Activated CD8-positive, alpha-beta T cell treated with anti-CD3 and anti-CD28 coated beads for 36 hours (primary cell): ENCODE measurements around the gene CEMP1. TPM values are rescaled to one million over a fixed set of nuclear protein-coding genes. Genes with fewer than 3 reads are reported as not detected.

Experiments
- ATAC-seq: fragments of 200-7000 bp; cut with Tn5 transposase; one replicate; pipeline ENCODE4 v1.10.0; 2021; ENCODE audit warnings: mild to moderate bottlenecking, moderate library complexity
- CTCF ChIA-PET: fragments of 350-600 bp; sonication (Branson Sonifier 250); formaldehyde crosslinking; loops from one replicate; lab custom pipeline; 2021; ENCODE audit warnings: antibody characterized with exemption; lab: Charles Lee
- POLR2A ChIA-PET: fragments of 350-600 bp; sonication (Branson Sonifier 250); formaldehyde crosslinking; loops from one replicate; lab custom pipeline; 2021; ENCODE audit warnings: antibody characterized with exemption; lab: Charles Lee
- DNase-seq: peaks from one replicate; pipeline ENCODE4 v3.0.0-alpha.2; 2020
- H3K27ac Mint-ChIP-seq: one replicate; pipeline ENCODE4 v1.8.0; 2021; ENCODE audit warnings: mild to moderate bottlenecking, mixed read lengths
- H3K27me3 Mint-ChIP-seq: one replicate; pipeline ENCODE4 v1.8.0; 2021; ENCODE audit warnings: mixed read lengths
- H3K36me3 Mint-ChIP-seq: one replicate; pipeline ENCODE4 v1.8.0; 2021; ENCODE audit warnings: low read depth, mixed read lengths
- H3K4me1 Mint-ChIP-seq: one replicate; pipeline ENCODE4 v1.8.0; 2021; ENCODE audit warnings: low read depth, mixed read lengths
- H3K4me3 Mint-ChIP-seq: one replicate; pipeline ENCODE4 v1.8.0; 2021; ENCODE audit warnings: mild to moderate bottlenecking, moderate library complexity, mixed read lengths
- H3K9me3 Mint-ChIP-seq: one replicate; pipeline ENCODE4 v1.8.0; 2021; ENCODE audit warnings: mixed read lengths
- CTCF ChIP-seq: fragments of 200-600 bp; IDR thresholded peaks from one replicate; pipeline ENCODE4 v1.8.0; 2022; ENCODE audit warnings: antibody characterized with exemption, mild to moderate bottlenecking
- intact Hi-C: fragments of 100-400 bp; cut with micrococcal nuclease; formaldehyde crosslinking; loops from one replicate; pipeline ENCODE4 v1.10.0; 2022
- total RNA-seq, 2 experiments: library from RNA; stranded (reverse); gene quantifications; one replicate each; pipeline ENCODE4 v1.2.3, GENCODE V29; 2021

The CEMP1 gene
- total RNA-seq, 2 experiments from 2014 or later, result not detected

DNA sequence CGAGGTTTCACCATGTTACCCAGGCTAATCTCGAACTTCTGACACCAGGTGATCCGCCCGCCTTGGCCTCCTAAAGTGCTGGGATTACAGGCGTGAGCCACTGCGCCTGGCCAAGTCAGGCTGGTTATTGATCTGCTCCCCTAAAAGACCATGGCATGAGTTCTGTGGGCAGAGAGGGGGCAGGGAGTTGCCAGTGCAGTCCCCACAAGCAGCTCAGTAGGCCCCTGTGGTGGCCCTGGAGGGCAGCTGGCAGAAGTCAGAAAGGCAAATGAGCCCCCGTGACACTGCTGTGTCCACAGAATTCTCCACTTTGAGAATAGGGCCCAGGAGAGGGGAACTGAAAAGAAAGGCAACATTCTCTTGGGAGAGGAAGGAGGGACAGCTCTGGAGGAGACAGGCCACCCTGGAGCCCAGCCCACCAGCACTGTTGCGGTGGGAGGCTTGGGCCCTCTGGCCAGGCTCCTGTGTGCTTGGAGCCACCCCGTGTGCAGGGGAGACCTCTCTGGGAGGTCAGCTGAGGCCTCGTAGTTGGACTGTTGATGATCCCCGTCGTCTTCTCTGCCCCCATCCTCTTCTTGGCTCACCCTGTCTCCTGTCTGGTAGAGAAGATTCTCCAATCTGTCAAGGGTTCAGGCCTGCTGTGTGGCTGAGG lies 13.1 kb downstream of the CEMP1 start:
- no peak for TF ChIP-seq CTCF
- DNase-seq (no peak), ATAC-seq (no peak)
- Mint-ChIP-seq H3K27me3 (no peaks in the 10 kb centered on the region), H3K36me3 (peaks cover 19% of the 10 kb centered on the region), H3K4me3 (no peak overlapping the region), H3K27ac (peak overlapping the region; percentile 96), H3K9me3 (no peaks in the 10 kb centered on the region), H3K4me1 (peaks cover 54% of the 10 kb centered on the region)
- intact Hi-C loops, result no loop called here
- CTCF ChIA-PET, result no interaction called here
- POLR2A ChIA-PET, result interaction anchor here (0.9 to 6.2 kb wide), 3 partner anchors 9 to 363 kb away, joined by 3 to 67 read pairs (median 4); partner anchors contain the start of genes CEMP1 and TRAF7

GRCh38 chr16:2516391-2517240 lies 14.6 kb downstream of the CEMP1 start:
- Mint-ChIP-seq H3K4me1 (peaks cover 59% of the 10 kb centered on the region), H3K9me3 (no peaks in the 10 kb centered on the region), H3K4me3 (peak overlapping the region; percentile 94), H3K36me3 (peaks cover 19% of the 10 kb centered on the region), H3K27me3 (no peaks in the 10 kb centered on the region), H3K27ac (peak overlapping the region; percentile 96)
- DNase-seq (no peak), ATAC-seq (no peak)
- CTCF ChIA-PET, result interaction anchor here (0.7 to 1.1 kb wide), 2 partner anchors 8 to 201 kb away, joined by 3 read pairs; no protein-coding TSS in a partner anchor
- TF ChIP-seq CTCF, result no peak
- intact Hi-C loops, result no loop called here
- POLR2A ChIA-PET, result interaction anchor here (3.7 kb wide), 1 partner anchor 16 kb away, joined by 26 read pairs; the partner anchor contains the start of gene CEMP1

- ATAC-seq (no peak), DNase-seq (no peak)
- peak overlapping the region; percentile 94 for H3K4me3 Mint-ChIP-seq
- peaks cover 15% of the 10 kb centered on the region for H3K36me3 Mint-ChIP-seq
- no peak for TF ChIP-seq CTCF
- intact Hi-C loops, result no loop called here
- ChIA-PET CTCF (interaction anchor here (1.0 to 1.1 kb wide), 2 partner anchors 10 to 14 kb away, joined by 3 to 4 read pairs; no protein-coding TSS in a partner anchor), POLR2A (interaction anchor here (1.1 to 3.7 kb wide), 5 partner anchors 17 to 360 kb away, joined by 3 to 26 read pairs (median 5); partner anchors contain the start of genes CEMP1, ECI1 and TRAF7)
- peaks cover 55% of the 10 kb centered on the region for H3K4me1 Mint-ChIP-seq
- no peaks in the 10 kb centered on the region for H3K9me3 Mint-ChIP-seq
- no peaks in the 10 kb centered on the region for H3K27me3 Mint-ChIP-seq
- peak overlapping the region; percentile 96 for H3K27ac Mint-ChIP-seq
Measured at GRCh38 chr16:2515180-2515851, 15.9 kb downstream of the CEMP1 start.

DNA sequence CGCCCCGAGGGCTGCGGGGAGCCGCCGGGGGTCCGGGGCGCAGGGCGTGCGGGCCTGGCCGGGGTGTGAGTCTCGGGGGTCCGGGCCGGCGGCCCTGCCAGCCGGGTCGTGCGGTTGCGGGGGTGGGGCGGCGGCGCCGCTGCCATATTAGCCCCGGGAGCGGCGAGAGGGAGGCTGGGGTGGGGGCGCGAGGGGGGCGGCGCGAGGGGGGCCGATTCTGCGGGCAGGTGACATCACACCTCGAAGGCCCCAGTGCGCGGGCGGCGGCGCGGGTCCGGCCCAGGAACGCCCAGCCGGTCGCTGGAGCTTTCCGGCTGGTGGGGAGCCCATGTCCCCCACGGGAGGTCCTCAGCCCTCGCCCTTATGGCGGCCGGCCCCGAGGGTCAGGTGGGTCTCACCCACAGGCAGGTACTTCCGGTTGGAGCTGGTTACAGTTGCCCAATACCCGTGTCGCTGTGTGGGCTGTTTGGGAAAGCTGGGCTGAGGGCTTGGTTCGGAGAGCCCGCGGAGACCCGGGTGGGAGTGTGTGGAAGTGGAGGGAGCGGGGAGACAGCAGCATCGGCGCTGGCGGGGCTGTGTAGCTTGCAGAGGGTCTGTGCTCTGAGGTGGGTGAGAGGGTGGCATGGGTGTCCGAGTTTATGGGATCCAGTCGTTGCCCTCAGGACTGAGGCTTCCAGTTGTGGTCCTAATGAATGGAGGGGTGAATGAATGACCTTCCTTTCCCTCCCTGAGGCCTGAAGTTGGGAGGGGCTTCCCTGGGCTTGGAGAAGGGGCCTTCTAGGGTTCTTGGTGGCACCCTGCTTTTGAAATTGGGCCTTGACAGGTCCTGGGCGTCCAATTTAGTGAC lies 16.7 kb downstream of the CEMP1 start:
- Mint-ChIP-seq H3K36me3 (peaks cover 11% of the 10 kb centered on the region), H3K4me3 (peak overlapping the region; percentile 94), H3K4me1 (peaks cover 53% of the 10 kb centered on the region), H3K9me3 (no peaks in the 10 kb centered on the region), H3K27me3 (no peaks in the 10 kb centered on the region), H3K27ac (peak overlapping the region; percentile 96)
- no peak for TF ChIP-seq CTCF
- ATAC-seq (peak; percentile 4), DNase-seq (peak; percentile 51)
- POLR2A ChIA-PET, result interaction anchor here (0.9 to 3.7 kb wide), 8 partner anchors 10 to 360 kb away, joined by 3 to 26 read pairs (median 4); partner anchors contain the start of genes CEMP1, ECI1 and TRAF7
- CTCF ChIA-PET, result interaction anchor here (1.0 to 1.8 kb wide), 2 partner anchors 13 kb away, joined by 4 to 6 read pairs; no protein-coding TSS in a partner anchor
- intact Hi-C loops, result no loop called here
